Activated B cell treated with CpG ODN at 0.5 μM for 24 hours (primary cell): ENCODE measurements around the gene LRP2. TPM values are rescaled to one million over a fixed set of nuclear protein-coding genes. Genes with fewer than 3 reads are reported as not detected.

Experiments
- ATAC-seq: fragments of 200-7000 bp; cut with Tn5 transposase; one replicate; pipeline ENCODE4 v1.10.0; 2021; ENCODE audit warnings: low read depth, mild to moderate bottlenecking, moderate library complexity
- CTCF ChIA-PET: fragments of 350-600 bp; sonication (Branson Sonifier 250); formaldehyde crosslinking; loops from one replicate; lab custom pipeline; 2021; ENCODE audit warnings: antibody characterized with exemption; lab: Charles Lee
- POLR2A ChIA-PET: fragments of 350-600 bp; sonication (Branson Sonifier 250); formaldehyde crosslinking; loops from one replicate; lab custom pipeline; 2021; ENCODE audit warnings: antibody characterized with exemption; lab: Charles Lee
- DNase-seq: peaks from one replicate; pipeline ENCODE4 v3.0.0; 2022
- H3K27ac Mint-ChIP-seq: one replicate; pipeline ENCODE4 v1.8.0; 2020; ENCODE audit warnings: mixed read lengths
- H3K27me3 Mint-ChIP-seq: one replicate; pipeline ENCODE4 v1.8.0; 2021; ENCODE audit warnings: mixed read lengths
- H3K36me3 Mint-ChIP-seq: one replicate; pipeline ENCODE4 v1.8.0; 2021; ENCODE audit warnings: low read depth, mixed read lengths
- H3K4me1 Mint-ChIP-seq: one replicate; pipeline ENCODE4 v1.8.0; 2021; ENCODE audit warnings: mixed read lengths
- H3K4me3 Mint-ChIP-seq: one replicate; pipeline ENCODE4 v1.8.0; 2020; ENCODE audit warnings: mild to moderate bottlenecking, mixed read lengths
- H3K9me3 Mint-ChIP-seq: one replicate; pipeline ENCODE4 v1.8.0; 2020; ENCODE audit warnings: mixed read lengths
- CTCF ChIP-seq: fragments of 200-600 bp; IDR thresholded peaks from one replicate; pipeline ENCODE4 v1.8.0; 2022; ENCODE audit warnings: antibody characterized with exemption, mild to moderate bottlenecking
- intact Hi-C: fragments of 100-400 bp; cut with micrococcal nuclease; formaldehyde crosslinking; loops from one replicate; pipeline ENCODE4 v1.15.1; 2024
- total RNA-seq: library from RNA; stranded (reverse); gene quantifications from 2 replicates; pipeline ENCODE4 v1.2.3, GENCODE V29; 2022

Gene LRP2
- total RNA-seq, 1 donor from 2014 or later: not detected

- Mint-ChIP-seq H3K27ac (no peak overlapping the region), H3K4me3 (no peak overlapping the region)
Measured at GRCh38 chr2:169393068-169393590, 30.8 kb upstream of the LRP2 start.

GRCh38 chr2:169391236-169391635 lies 28.9 kb upstream of the LRP2 start:
- ATAC-seq: no peak
- intact Hi-C loops: no loop called here

More at GRCh38 chr2:169393068-169393590, 30.8 kb upstream of the LRP2 start:
- H3K27me3 Mint-ChIP-seq: peaks cover 19% of the 10 kb centered on the region
- POLR2A ChIA-PET: no interaction called here
- no peaks in the 10 kb centered on the region for H3K9me3 Mint-ChIP-seq
- DNase-seq: no peak
- CTCF ChIA-PET: no interaction called here
- no peak for ATAC-seq
- no peaks in the 10 kb centered on the region for H3K4me1 Mint-ChIP-seq
- no peaks in the 10 kb centered on the region for H3K36me3 Mint-ChIP-seq
- TF ChIP-seq CTCF: no peak
- intact Hi-C loops: no loop called here

GRCh38 chr2:169388161-169388560 lies 25.8 kb upstream of the LRP2 start:
- H3K27ac Mint-ChIP-seq: no peak overlapping the region
- H3K36me3 Mint-ChIP-seq: no peaks in the 10 kb centered on the region
- no peak overlapping the region for H3K4me3 Mint-ChIP-seq
- intact Hi-C loops: no loop called here
- POLR2A ChIA-PET: no interaction called here
- ATAC-seq (no peak), DNase-seq (no peak)
- CTCF ChIA-PET: no interaction called here
- H3K27me3 Mint-ChIP-seq: peaks cover 11% of the 10 kb centered on the region
- peaks cover 4% of the 10 kb centered on the region for H3K9me3 Mint-ChIP-seq
- TF ChIP-seq CTCF: no peak
- no peaks in the 10 kb centered on the region for H3K4me1 Mint-ChIP-seq

More at GRCh38 chr2:169391236-169391635, 28.9 kb upstream of the LRP2 start:
- Mint-ChIP-seq H3K36me3 (no peaks in the 10 kb centered on the region), H3K27me3 (peaks cover 15% of the 10 kb centered on the region), H3K4me3 (no peak overlapping the region), H3K27ac (no peak overlapping the region), H3K9me3 (no peaks in the 10 kb centered on the region), H3K4me1 (no peaks in the 10 kb centered on the region)
- ChIA-PET CTCF (no interaction called here), POLR2A (no interaction called here)
- no peak for DNase-seq
- TF ChIP-seq CTCF: no peak

GRCh38 chr2:169386722-169387121 lies 24.4 kb upstream of the LRP2 start:
- no peaks in the 10 kb centered on the region for H3K4me1 Mint-ChIP-seq

GRCh38 chr2:169384816-169385215 lies 22.5 kb upstream of the LRP2 start:
- Mint-ChIP-seq H3K9me3 (peaks cover 4% of the 10 kb centered on the region), H3K4me3 (no peak overlapping the region), H3K4me1 (no peaks in the 10 kb centered on the region), H3K27ac (no peak overlapping the region), H3K27me3 (peaks cover 16% of the 10 kb centered on the region), H3K36me3 (no peaks in the 10 kb centered on the region)
- ChIA-PET POLR2A (no interaction called here), CTCF (no interaction called here)
- no peak for DNase-seq
- TF ChIP-seq CTCF: no peak
- no peak for ATAC-seq
- intact Hi-C loops: no loop called here

More at GRCh38 chr2:169386722-169387121, 24.4 kb upstream of the LRP2 start:
- H3K36me3 Mint-ChIP-seq: no peaks in the 10 kb centered on the region
- H3K27me3 Mint-ChIP-seq: peaks cover 13% of the 10 kb centered on the region
- H3K4me3 Mint-ChIP-seq: no peak overlapping the region
- intact Hi-C loops: no loop called here
- no peak overlapping the region for H3K27ac Mint-ChIP-seq
- CTCF ChIA-PET: no interaction called here
- peaks cover 4% of the 10 kb centered on the region for H3K9me3 Mint-ChIP-seq
- ATAC-seq (no peak), DNase-seq (no peak)
- POLR2A ChIA-PET: no interaction called here
- no peak for TF ChIP-seq CTCF
